OCI-LY7 (cell line): ENCODE measurements around the gene HECW1. TPM values are rescaled to one million over a fixed set of nuclear protein-coding genes. Genes with fewer than 3 reads are reported as not detected.

Experiments
- BruUV-seq: library from RNA; stranded (reverse); fragments of 400-500 nt; replicated peaks from 2 replicates; lab custom pipeline; 2021; lab: Mats Ljungman, UMichigan
- CTCF ChIA-PET: fragments of 300-600 bp; sonication (Branson Sonifier 250); formaldehyde crosslinking; loops from one replicate; lab custom pipeline; 2022; ENCODE audit warnings: antibody characterized with exemption; ENCODE audit not compliant: unreplicated experiment; lab: Charles Lee
- POLR2A ChIA-PET: fragments of 300-600 bp; sonication (Branson Sonifier 250); formaldehyde crosslinking; loops from one replicate; lab custom pipeline; 2022; ENCODE audit warnings: antibody characterized with exemption; lab: Charles Lee
- DNase-seq: peaks from one replicate; pipeline ENCODE4 v3.0.0-alpha.2; 2015; ENCODE audit warnings: low spot score
- H2AFZ ChIP-seq: fragments of 200-600 bp; sonication (generic), shearing (Covaris generic); 2 replicates; pipeline ENCODE4 v1.6.1; 2014; ENCODE audit warnings: mild to moderate bottlenecking, antibody characterized with exemption, low read length, moderate library complexity
- H3K27ac ChIP-seq: fragments of 200-600 bp; sonication (generic); 2 replicates; pipeline ENCODE4 v1.5.1; 2014; ENCODE audit warnings: mixed run types, low read depth, mild to moderate bottlenecking, moderate library complexity, low read length, inconsistent platforms; ENCODE audit not compliant: poor library complexity, severe bottlenecking
- H3K36me3 ChIP-seq: fragments of 200-600 bp; sonication (generic); 2 replicates; pipeline ENCODE4 v1.6.1; 2014; ENCODE audit warnings: mild to moderate bottlenecking, antibody characterized with exemption, low read length, moderate library complexity, mixed read lengths; ENCODE audit not compliant: insufficient read depth
- H3K4me1 ChIP-seq: fragments of 200-600 bp; sonication (generic); 2 replicates; pipeline ENCODE4 v1.5.1; 2014; ENCODE audit warnings: mild to moderate bottlenecking, low read length; ENCODE audit not compliant: insufficient read depth, poor library complexity, severe bottlenecking
- H3K4me2 ChIP-seq: fragments of 200-600 bp; sonication (generic); 2 replicates; pipeline ENCODE4 v1.6.1; 2014; ENCODE audit warnings: mild to moderate bottlenecking, low read length
- H3K4me3 ChIP-seq: fragments of 200-600 bp; sonication (generic); 2 replicates; pipeline ENCODE4 v1.5.1; 2014; ENCODE audit warnings: mild to moderate bottlenecking, low read depth, low read length; ENCODE audit not compliant: poor library complexity, severe bottlenecking
- H3K79me2 ChIP-seq: fragments of 200-600 bp; sonication (generic); 2 replicates; pipeline ENCODE4 v1.6.1; 2016; ENCODE audit warnings: low read depth, mild to moderate bottlenecking, low read length, moderate library complexity, mixed read lengths; ENCODE audit not compliant: insufficient read depth
- H3K9me2 ChIP-seq: fragments of 200-600 bp; sonication (generic); 2 replicates; pipeline ENCODE4 v1.6.1; 2016; ENCODE audit warnings: mild to moderate bottlenecking, low read length, mixed read lengths; ENCODE audit not compliant: insufficient read depth
- H3K9me3 ChIP-seq: fragments of 200-600 bp; sonication (generic); 2 replicates; pipeline ENCODE4 v1.6.1; 2014; ENCODE audit warnings: mild to moderate bottlenecking, mixed run types, low read length, mixed read lengths
- H4K20me1 ChIP-seq: fragments of 200-600 bp; sonication (generic); 2 replicates; pipeline ENCODE4 v1.6.1; 2014; ENCODE audit warnings: mild to moderate bottlenecking, antibody characterized with exemption, low read length, moderate library complexity, mixed read lengths; ENCODE audit not compliant: insufficient read depth
- EZH2phosphoT487 ChIP-seq: fragments of 200-600 bp; sonication (generic); IDR thresholded peaks from 2 replicates; pipeline ENCODE4 v1.6.1; 2018; ENCODE audit warnings: low read depth, borderline replicate concordance, mild to moderate bottlenecking, mixed run types, antibody characterized with exemption, low read length, moderate library complexity, mixed read lengths
- intact Hi-C: fragments of 100-400 bp; cut with micrococcal nuclease; formaldehyde crosslinking; loops from one replicate; pipeline ENCODE4 v1.10.0; 2022; ENCODE audit not compliant: unreplicated experiment
- total RNA-seq, 2 experiments: library from RNA; depleted of rRNA in 1 of 2; stranded (reverse); fragments of >200 nt in 1 of 2; shearing (Covaris generic) in 1 of 2; gene quantifications; 2 replicates each; pipeline ENCODE4 v1.2.3, GENCODE V29; 2014 to 2022
- TF ChIP-seq, protein P1 (sequence below): fragments of 200-600 bp; sonication (generic); conservative IDR thresholded peaks from 2 replicates; pipeline ENCODE4 v1.5.1; 2014; ENCODE audit warnings: mild to moderate bottlenecking, antibody characterized with exemption, low read length, moderate library complexity, mixed read lengths

HECW1 gene
- total RNA-seq, 2 experiments from 2014 or later, result 2.0 TPM

DNA sequence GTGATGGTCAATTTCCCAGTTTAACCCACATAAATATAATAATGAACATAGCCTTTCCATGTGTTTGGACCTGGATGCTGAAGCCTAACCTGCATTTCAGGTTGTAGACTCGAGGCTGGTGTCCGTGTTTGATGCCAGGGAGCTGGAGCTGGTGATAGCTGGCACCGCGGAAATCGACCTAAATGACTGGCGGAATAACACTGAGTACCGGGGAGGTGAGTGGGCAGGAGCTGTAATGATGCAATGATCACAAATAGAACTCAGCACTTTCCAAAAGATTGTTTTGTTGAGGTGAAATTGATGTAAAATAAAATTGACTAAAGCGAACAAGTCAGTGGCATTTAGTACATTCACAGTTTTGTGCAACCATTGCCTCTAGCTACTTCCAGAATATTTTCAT, 439.7 kb downstream of the HECW1 start:
- BruUV-seq, result no TSS peak
- DNase-seq, result no peak

DNA sequence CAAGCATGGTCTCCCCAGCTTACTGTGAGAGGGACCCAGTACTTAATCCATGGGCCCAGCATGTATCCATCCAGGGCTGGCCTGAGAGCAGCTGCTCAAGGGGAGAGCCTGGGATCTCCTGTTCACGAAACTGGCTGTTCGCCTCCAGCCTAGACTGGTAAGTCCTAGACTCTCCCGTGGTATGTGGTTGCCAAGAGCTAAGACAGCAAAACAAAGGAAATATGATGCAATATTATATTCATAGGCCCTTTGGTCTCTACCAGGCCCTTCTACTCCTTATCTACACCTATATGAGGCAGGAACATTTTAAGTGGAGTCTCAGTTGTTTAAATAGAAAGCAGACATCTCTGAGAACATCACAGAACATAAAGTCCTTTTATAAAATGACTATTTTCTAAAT, 441.6 kb downstream of the HECW1 start:
- CTCF ChIA-PET, result no interaction called here
- Histone ChIP-seq H3K9me2 (no peaks in the 10 kb centered on the region), H3K4me3 (no peak overlapping the region), H3K27ac (no peak overlapping the region), H3K79me2 (no peaks in the 10 kb centered on the region), H3K4me1 (no peaks in the 10 kb centered on the region), H3K36me3 (no peaks in the 10 kb centered on the region), H3K4me2 (no peak overlapping the region), H4K20me1 (no peaks in the 10 kb centered on the region), H2AFZ (no peak overlapping the region), H3K9me3 (no peaks in the 10 kb centered on the region)
- DNase-seq, result no peak
- TF ChIP-seq, protein P1, sequence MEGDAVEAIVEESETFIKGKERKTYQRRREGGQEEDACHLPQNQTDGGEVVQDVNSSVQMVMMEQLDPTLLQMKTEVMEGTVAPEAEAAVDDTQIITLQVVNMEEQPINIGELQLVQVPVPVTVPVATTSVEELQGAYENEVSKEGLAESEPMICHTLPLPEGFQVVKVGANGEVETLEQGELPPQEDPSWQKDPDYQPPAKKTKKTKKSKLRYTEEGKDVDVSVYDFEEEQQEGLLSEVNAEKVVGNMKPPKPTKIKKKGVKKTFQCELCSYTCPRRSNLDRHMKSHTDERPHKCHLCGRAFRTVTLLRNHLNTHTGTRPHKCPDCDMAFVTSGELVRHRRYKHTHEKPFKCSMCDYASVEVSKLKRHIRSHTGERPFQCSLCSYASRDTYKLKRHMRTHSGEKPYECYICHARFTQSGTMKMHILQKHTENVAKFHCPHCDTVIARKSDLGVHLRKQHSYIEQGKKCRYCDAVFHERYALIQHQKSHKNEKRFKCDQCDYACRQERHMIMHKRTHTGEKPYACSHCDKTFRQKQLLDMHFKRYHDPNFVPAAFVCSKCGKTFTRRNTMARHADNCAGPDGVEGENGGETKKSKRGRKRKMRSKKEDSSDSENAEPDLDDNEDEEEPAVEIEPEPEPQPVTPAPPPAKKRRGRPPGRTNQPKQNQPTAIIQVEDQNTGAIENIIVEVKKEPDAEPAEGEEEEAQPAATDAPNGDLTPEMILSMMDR, result no peak
- no peak for TF ChIP-seq EZH2phosphoT487
- intact Hi-C loops, result no loop called here
- POLR2A ChIA-PET, result no interaction called here
- BruUV-seq, result no TSS peak

More for the DNA sequence above, 439.7 kb downstream of the HECW1 start:
- no peaks in the 10 kb centered on the region for H3K4me1 ChIP-seq
- no peaks in the 10 kb centered on the region for H3K79me2 ChIP-seq
- no peak overlapping the region for H3K4me3 ChIP-seq
- TF ChIP-seq, protein P1, result no peak
- no peak for TF ChIP-seq EZH2phosphoT487
- H3K27ac ChIP-seq, result no peak overlapping the region
- intact Hi-C loops, result no loop called here
- H3K9me2 ChIP-seq, result no peaks in the 10 kb centered on the region
- H3K4me2 ChIP-seq, result no peak overlapping the region
- no peaks in the 10 kb centered on the region for H4K20me1 ChIP-seq
- ChIA-PET CTCF (interaction anchor here (0.5 kb wide), 1 partner anchor 30 kb away, joined by 15 read pairs; no protein-coding TSS in a partner anchor), POLR2A (interaction anchor here (0.7 kb wide), 1 partner anchor 1861 kb away, joined by 3 read pairs; no protein-coding TSS in a partner anchor)
- H2AFZ ChIP-seq, result no peak overlapping the region
- H3K9me3 ChIP-seq, result no peaks in the 10 kb centered on the region
- no peaks in the 10 kb centered on the region for H3K36me3 ChIP-seq

DNA sequence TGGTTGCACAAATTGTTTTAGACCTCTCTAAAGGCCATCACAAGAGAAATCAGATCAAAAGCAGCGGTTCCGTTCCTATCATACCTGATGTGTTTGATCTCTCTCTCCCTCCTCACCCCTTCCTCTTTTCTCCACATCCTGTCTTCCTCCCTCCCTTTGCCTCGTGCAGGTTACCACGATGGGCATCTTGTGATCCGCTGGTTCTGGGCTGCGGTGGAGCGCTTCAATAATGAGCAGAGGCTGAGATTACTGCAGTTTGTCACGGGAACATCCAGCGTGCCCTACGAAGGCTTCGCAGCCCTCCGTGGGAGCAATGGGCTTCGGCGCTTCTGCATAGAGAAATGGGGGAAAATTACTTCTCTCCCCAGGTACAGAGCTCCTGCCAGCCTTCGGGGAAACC, 442.0 kb downstream of the HECW1 start:
- no peak for DNase-seq
- TF ChIP-seq EZH2phosphoT487, result no peak
- TF ChIP-seq, protein P1, result no peak
- POLR2A ChIA-PET, result no interaction called here
- Histone ChIP-seq H3K79me2 (no peaks in the 10 kb centered on the region), H3K36me3 (no peaks in the 10 kb centered on the region), H3K4me2 (no peak overlapping the region), H3K4me3 (no peak overlapping the region), H2AFZ (no peak overlapping the region), H3K9me3 (no peaks in the 10 kb centered on the region), H4K20me1 (no peaks in the 10 kb centered on the region), H3K27ac (no peak overlapping the region), H3K4me1 (no peaks in the 10 kb centered on the region), H3K9me2 (no peaks in the 10 kb centered on the region)
- intact Hi-C loops, result no loop called here
- no TSS peak for BruUV-seq
- CTCF ChIA-PET, result no interaction called here
